ENCODE measurements around the gene KCNQ2. TPM values are rescaled to one million over a fixed set of nuclear protein-coding genes. Genes with fewer than 3 reads are reported as not detected.

KCNQ2 gene
- total RNA-seq, 2 donors from 2014 or later, result 1.8 to 3.0 TPM

GRCh38 chr20:63499338-63499969, 27.0 kb upstream of the KCNQ2 start:
- Histone ChIP-seq H3K4me3 (no peak overlapping the region), H3K36me3 (replicated peaks in 1 of 2; ENCODE audit: insufficient read depth in 1 of 2, low read depth in 2 of 2) (no peaks in the 10 kb centered on the region), H3K27me3 (peaks cover 0 to 6% of the 10 kb centered on the region in 2 donors), H3K27ac (no peak overlapping the region), H3K9me3 (peaks cover 0 to 2% (median 0%) of the 10 kb centered on the region in 3 donors), H3K4me1 (peaks cover 30% of the 10 kb centered on the region)
- no peak for TF ChIP-seq POLR2A (IDR thresholded peaks at IDR 0.05)
- no peak for TF ChIP-seq CTCF (IDR thresholded peaks at IDR 0.05)
- 15 to 60% methylated on average over 5 to 43 of the region's 48 CpGs for WGBS, 2 donors
- DNase-seq (peak in 1 of 4 donors; percentile 13), ATAC-seq (no peak)
- intact Hi-C loops (cut with DNase I), result no loop called here

GRCh38 chr20:63498960-63499337, 26.5 kb upstream of the KCNQ2 start, which contains the start of gene EEF1A2:
Gene EEF1A2 (minus strand): TSS chr20:63499083. CDS start chr20:63497763, 1,320 bp downstream.
- no peak for ATAC-seq
- intact Hi-C loops (cut with DNase I), result no loop called here
- H3K9me3 ChIP-seq, result no peaks in the 10 kb centered on the region
- WGBS, 2 donors, result 2% methylated on average over 19 of the region's 58 CpGs; no CpG with 5 or more reads in 1 of the 2 donors
- DNase-seq, result peak in 2 of 4 donors; percentile 42 to 49
- H3K4me1 ChIP-seq, result peaks cover 30% of the 10 kb centered on the region
- peaks cover 0 to 6% of the 10 kb centered on the region in 2 donors for H3K27me3 ChIP-seq
- TF ChIP-seq CTCF (IDR thresholded peaks at IDR 0.05) (peak in 2 of 7 experiments; percentile 23 to 24), POLR2A (IDR thresholded peaks at IDR 0.05) (no peak)
- H3K36me3 ChIP-seq (replicated peaks in 1 of 2; ENCODE audit: insufficient read depth in 1 of 2, low read depth in 2 of 2), result no peaks in the 10 kb centered on the region
- H3K27ac ChIP-seq, result no peak within 1 kb of the TSS
- H3K4me3 ChIP-seq, result no peak within 1 kb of the TSS

- Histone ChIP-seq H3K9me3 (no peaks in the 10 kb centered on the region), H3K4me3 (no peak overlapping the region), H3K4me1 (peaks cover 30% of the 10 kb centered on the region), H3K36me3 (replicated peaks in 1 of 2; ENCODE audit: insufficient read depth in 1 of 2, low read depth in 2 of 2) (no peaks in the 10 kb centered on the region), H3K27ac (no peak overlapping the region), H3K27me3 (peaks cover 0 to 6% of the 10 kb centered on the region in 2 donors)
- TF ChIP-seq CTCF (IDR thresholded peaks at IDR 0.05), result no peak
- no peak for TF ChIP-seq POLR2A (IDR thresholded peaks at IDR 0.05)
- intact Hi-C loops (cut with DNase I), result no loop called here
- ATAC-seq (peak; percentile 38), DNase-seq (peak in 3 of 4 donors; percentile 55 to 85 (median 66))
- WGBS, 2 donors, result 0 to 5% methylated on average over 3 to 38 of the region's 60 CpGs
Observed at GRCh38 chr20:63497946-63498935, 25.8 kb upstream of the KCNQ2 start.

GRCh38 chr20:63497138-63497945, 24.9 kb upstream of the KCNQ2 start:
- no peaks in the 10 kb centered on the region for H3K36me3 ChIP-seq (replicated peaks in 1 of 2; ENCODE audit: insufficient read depth in 1 of 2, low read depth in 2 of 2)
- H3K4me1 ChIP-seq, result peaks cover 30% of the 10 kb centered on the region
- 61 to 62% methylated on average over 11 to 19 of the region's 20 CpGs for whole genome bisulfite sequencing, 2 donors
- peak in 1 of 4 donors; percentile 18 for DNase-seq
- no peak for ATAC-seq
- intact Hi-C loops (cut with DNase I), result no loop called here
- H3K9me3 ChIP-seq, result no peaks in the 10 kb centered on the region
- no peak overlapping the region for H3K27ac ChIP-seq
- TF ChIP-seq CTCF (IDR thresholded peaks at IDR 0.05), result no peak
- TF ChIP-seq POLR2A (IDR thresholded peaks at IDR 0.05), result no peak
- no peak overlapping the region for H3K4me3 ChIP-seq
- peaks cover 0 to 6% of the 10 kb centered on the region in 2 donors for H3K27me3 ChIP-seq
